AG09319 (cell line): ENCODE measurements around the gene DDAH1.

ENCODE experiments used
- DNase-seq: peaks from one replicate; pipeline ENCODE4 v3.0.0-alpha.2; 2010; ENCODE audit warnings: low read depth; ENCODE audit errors: extremely low read depth
- TF ChIP-seq, protein P1 (sequence below): IDR thresholded peaks from 2 replicates; pipeline ENCODE4 v1.5.1; 2011; ENCODE audit warnings: low read depth, mild to moderate bottlenecking, inconsistent platforms, low read length, moderate library complexity

Gene DDAH1

DNA sequence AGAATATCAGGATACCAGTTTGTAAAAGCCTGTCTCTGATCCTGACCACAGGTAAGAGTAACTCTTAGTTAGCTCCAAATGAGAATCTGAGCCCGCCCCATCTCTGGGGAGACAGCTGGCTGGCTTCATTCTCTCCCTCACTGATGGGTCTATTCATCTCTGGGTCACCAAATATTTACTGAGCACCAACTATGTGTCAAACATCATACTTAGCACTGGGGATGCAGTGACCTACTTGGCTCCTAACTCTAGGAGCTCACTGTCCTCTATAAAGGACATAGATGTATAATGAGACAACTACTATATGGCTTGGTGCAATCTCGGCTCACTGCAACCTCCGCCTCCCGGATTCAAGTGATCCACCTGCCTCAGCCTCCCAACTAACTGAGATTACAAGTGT lies 158.7 kb downstream of the DDAH1 start:
- TF ChIP-seq, protein P1, sequence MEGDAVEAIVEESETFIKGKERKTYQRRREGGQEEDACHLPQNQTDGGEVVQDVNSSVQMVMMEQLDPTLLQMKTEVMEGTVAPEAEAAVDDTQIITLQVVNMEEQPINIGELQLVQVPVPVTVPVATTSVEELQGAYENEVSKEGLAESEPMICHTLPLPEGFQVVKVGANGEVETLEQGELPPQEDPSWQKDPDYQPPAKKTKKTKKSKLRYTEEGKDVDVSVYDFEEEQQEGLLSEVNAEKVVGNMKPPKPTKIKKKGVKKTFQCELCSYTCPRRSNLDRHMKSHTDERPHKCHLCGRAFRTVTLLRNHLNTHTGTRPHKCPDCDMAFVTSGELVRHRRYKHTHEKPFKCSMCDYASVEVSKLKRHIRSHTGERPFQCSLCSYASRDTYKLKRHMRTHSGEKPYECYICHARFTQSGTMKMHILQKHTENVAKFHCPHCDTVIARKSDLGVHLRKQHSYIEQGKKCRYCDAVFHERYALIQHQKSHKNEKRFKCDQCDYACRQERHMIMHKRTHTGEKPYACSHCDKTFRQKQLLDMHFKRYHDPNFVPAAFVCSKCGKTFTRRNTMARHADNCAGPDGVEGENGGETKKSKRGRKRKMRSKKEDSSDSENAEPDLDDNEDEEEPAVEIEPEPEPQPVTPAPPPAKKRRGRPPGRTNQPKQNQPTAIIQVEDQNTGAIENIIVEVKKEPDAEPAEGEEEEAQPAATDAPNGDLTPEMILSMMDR, result no peak
- DNase-seq, result no peak

DNA sequence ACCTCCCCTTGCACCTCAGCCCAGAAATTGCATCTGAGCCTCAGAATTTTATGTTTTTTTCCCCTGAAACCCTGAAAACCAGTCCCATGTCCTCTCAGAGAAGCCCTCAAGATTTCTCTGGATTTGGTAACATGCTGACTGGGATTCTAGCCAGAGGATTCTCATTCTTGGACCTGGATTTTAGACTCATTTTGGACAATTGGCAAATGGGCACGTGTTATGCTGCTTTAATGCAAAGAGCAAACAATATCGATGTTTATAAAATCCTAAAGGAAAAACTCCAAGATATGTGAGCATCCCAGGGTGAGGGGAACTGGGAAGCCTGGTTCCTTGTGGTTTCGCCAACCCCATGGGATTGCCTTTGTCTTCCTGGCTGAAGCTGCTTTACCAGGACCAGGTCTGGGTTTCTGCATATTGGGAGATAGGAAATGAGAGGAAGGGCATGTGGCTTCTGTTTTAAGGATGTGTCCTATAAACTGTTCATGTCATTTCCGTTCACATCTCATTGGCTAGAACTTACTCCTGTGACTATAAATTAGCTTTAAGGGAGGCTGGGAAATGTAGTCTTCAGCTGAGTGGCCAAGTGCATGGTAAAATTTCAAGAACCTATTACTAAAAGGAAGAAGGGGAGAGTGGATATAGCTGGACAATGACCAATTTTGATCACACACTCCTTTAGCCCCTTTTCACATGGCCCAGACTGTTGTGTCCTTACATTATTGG lies 161.4 kb downstream of the DDAH1 start:
- TF ChIP-seq, protein P1, result no peak
- no peak for DNase-seq

DNA sequence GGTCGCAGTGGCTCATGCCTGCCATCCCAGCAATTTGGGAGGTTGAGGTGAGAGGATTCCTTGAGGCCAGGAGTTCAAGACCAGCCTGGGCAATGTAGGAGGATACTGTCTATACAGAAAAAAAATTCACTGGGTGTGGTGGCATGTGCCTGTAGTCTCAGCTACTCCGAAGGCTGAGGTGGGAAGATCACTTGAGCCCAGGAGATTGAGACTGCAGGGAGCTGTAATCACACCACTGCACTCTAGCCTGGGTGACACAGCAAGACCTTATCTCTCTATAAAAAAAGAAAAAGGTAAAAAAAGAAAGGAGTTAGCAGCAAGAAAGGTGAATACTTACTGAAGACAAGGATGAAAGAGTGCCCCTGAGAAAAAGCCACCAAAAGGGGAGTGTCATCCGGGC lies 164.8 kb downstream of the DDAH1 start:
- no peak for DNase-seq
- TF ChIP-seq, protein P1, result no peak

DNA sequence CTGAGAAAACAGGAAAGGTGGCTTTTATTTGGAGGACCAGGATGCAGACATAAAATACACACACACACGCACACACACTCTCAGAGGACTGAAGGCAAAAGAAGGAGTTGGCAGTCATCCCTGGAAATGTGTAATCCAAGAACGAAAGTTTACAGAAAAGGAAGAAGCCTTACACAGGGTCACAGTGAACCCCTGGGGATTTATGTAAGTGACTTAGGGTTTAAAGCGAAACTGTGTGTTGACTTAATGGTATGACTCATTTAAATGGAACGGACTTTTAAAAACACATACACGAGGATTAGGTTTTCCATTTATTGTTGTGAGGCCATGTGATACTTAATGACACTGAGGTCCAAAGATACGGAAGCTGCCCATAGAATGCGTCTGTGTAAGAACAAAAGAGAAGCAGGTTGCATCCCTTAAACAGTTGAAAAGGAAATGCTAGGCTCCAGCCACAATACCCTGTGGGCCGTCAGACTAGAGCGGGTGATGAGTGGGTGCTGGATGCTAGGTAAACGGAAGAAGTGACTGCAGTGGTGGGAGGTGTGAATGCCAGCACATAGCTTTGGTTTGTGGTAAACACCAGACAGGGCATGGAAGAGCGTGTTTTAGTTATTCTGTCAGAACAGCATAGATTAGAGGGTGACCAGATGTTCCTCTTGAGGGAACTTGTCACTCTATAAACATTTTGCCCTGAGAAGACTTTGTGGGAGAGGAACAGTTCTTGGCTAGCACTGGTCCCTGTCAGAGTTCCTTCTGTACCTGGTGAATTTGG lies 166.9 kb downstream of the DDAH1 start:
- peak; percentile 95 for DNase-seq
- TF ChIP-seq, protein P1, result no peak

DNA sequence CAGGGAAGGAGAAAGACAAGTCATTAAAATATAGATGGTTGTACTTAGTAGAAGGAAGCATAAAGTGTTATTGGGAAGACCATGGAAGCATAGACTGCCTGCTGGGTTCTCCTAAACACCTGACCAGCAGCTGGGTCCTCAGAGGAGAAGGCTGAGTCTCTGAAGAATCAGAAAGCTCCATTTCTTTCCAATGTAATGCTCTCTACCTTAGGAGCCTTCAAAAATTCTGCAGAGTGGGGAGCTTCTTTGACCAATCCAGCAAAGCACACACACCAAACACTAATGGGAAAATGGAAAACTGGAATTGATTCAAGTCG lies 167.5 kb downstream of the DDAH1 start:
- DNase-seq, result no peak
- TF ChIP-seq, protein P1, result no peak

DNA sequence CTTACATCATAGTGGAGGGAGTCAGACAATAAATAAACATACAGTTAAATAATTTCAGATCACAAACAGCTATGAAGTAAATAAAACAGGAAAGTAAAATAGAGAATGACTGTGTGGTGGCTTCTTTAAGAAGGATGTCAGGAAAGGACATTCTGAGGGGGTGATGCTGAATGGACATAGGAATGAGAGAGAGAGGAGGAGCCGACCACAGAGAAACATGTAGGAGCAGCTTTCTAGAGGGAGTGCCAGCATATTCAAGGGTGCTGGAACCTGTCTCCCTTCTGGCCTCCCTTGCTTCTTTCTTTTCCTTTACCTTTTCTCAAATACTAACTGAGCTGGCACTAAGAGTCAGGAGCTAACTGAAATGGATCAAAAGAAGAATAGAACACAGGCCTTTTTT lies 168.0 kb downstream of the DDAH1 start:
- TF ChIP-seq, protein P1, result no peak
- DNase-seq, result no peak

DNA sequence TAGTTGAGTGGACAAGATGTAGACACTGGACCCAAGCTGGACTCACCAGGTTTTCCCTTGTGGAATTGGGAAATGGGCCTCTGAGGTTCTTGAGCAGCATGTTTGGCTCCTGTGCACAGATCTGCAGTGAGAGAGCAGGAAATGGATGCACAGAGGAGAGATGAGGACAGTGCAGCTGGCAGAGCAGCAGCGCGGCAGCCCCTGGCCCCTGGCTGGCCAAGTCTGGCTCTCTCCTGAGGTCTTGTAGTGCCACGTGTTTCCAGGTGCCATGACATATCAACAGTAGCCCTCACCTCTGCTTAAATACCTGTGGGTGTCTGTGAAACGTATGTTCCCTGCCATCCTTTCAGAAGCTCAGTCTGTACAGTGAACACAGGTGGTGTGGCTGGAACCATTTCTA lies 169.3 kb downstream of the DDAH1 start:
- TF ChIP-seq, protein P1, result no peak
- no peak for DNase-seq
